ENCODE results near the gene KCNJ10. TPM values are rescaled to one million over a fixed set of nuclear protein-coding genes. Genes with fewer than 3 reads are reported as not detected.

The KCNJ10 gene
- total and polyA plus RNA-seq, 2 experiments from 2014 or later = not detected

- Histone ChIP-seq H4K20me1 (ENCODE audit: insufficient read depth, poor library complexity, severe bottlenecking) (no peaks in the 10 kb centered on the region), H3K9me2 (replicated peaks; ENCODE audit: insufficient read depth) (no peaks in the 10 kb centered on the region), H2AFZ (no peak overlapping the region), H3K9me3 (ENCODE audit: low read depth) (no peaks in the 10 kb centered on the region), H3K4me3 (no peak overlapping the region), H3K36me3 (replicated peaks; ENCODE audit: insufficient read depth, low read depth) (no peaks in the 10 kb centered on the region), H3K27ac (peak overlapping the region; percentile 45), H3K79me2 (no peaks in the 10 kb centered on the region), H3K27me3 (no peaks in the 10 kb centered on the region), H3K4me2 (no peak overlapping the region), H3K4me1 (ENCODE audit: insufficient read depth) (no peaks in the 10 kb centered on the region)
- DNase-seq (ENCODE audit: low spot score) = no peak
- no peak for TF ChIP-seq EZH2phosphoT487 (IDR thresholded peaks at IDR 0.05; ENCODE audit: low read depth, severe bottlenecking, unreplicated experiment)
- no peak for TF ChIP-seq CTCF (IDR thresholded peaks at IDR 0.05; ENCODE audit: poor library complexity)
- TF ChIP-seq EZH2 (IDR thresholded peaks at IDR 0.05; ENCODE audit: borderline replicate concordance) = no peak
- 94% methylated on average over 1 of the region's 1 CpG for WGBS (ENCODE audit: low lambda C conversion rate, missing lambda C conversion rate)
These were observed 66.0 kb downstream of the KCNJ10 start for GRCh38 chr1:160004001-160004400.

GRCh38 chr1:160001440-160001839 lies 68.5 kb downstream of the KCNJ10 start:
- H2AFZ ChIP-seq = no peak overlapping the region
- H3K27ac ChIP-seq = no peak overlapping the region
- H3K4me3 ChIP-seq = no peak overlapping the region
- H3K4me2 ChIP-seq = no peak overlapping the region
- no peak for DNase-seq (ENCODE audit: low spot score)
- no peaks in the 10 kb centered on the region for H3K79me2 ChIP-seq
- no peaks in the 10 kb centered on the region for H4K20me1 ChIP-seq (ENCODE audit: insufficient read depth, poor library complexity, severe bottlenecking)
- H3K36me3 ChIP-seq (replicated peaks; ENCODE audit: insufficient read depth, low read depth) = no peaks in the 10 kb centered on the region
- H3K9me3 ChIP-seq (ENCODE audit: low read depth) = no peaks in the 10 kb centered on the region
- no peaks in the 10 kb centered on the region for H3K4me1 ChIP-seq (ENCODE audit: insufficient read depth)
- TF ChIP-seq EZH2phosphoT487 (IDR thresholded peaks at IDR 0.05; ENCODE audit: low read depth, severe bottlenecking, unreplicated experiment) = no peak
- TF ChIP-seq CTCF (IDR thresholded peaks at IDR 0.05; ENCODE audit: poor library complexity) = no peak
- TF ChIP-seq EZH2 (IDR thresholded peaks at IDR 0.05; ENCODE audit: borderline replicate concordance) = no peak
- no peaks in the 10 kb centered on the region for H3K27me3 ChIP-seq
- WGBS (ENCODE audit: low lambda C conversion rate, missing lambda C conversion rate) = 79% methylated on average over 2 of the region's 2 CpGs
- H3K9me2 ChIP-seq (replicated peaks; ENCODE audit: insufficient read depth) = no peaks in the 10 kb centered on the region

GRCh38 chr1:159999204-159999603 lies 70.8 kb downstream of the KCNJ10 start:
- H3K27me3 ChIP-seq = no peaks in the 10 kb centered on the region
- DNase-seq (ENCODE audit: low spot score) = no peak
- no peak overlapping the region for H3K4me2 ChIP-seq
- no peak overlapping the region for H3K27ac ChIP-seq
- no peaks in the 10 kb centered on the region for H3K36me3 ChIP-seq (replicated peaks; ENCODE audit: insufficient read depth, low read depth)
- no peaks in the 10 kb centered on the region for H3K9me3 ChIP-seq (ENCODE audit: low read depth)
- no peak overlapping the region for H2AFZ ChIP-seq
- H3K79me2 ChIP-seq = no peaks in the 10 kb centered on the region
- no peaks in the 10 kb centered on the region for H4K20me1 ChIP-seq (ENCODE audit: insufficient read depth, poor library complexity, severe bottlenecking)
- TF ChIP-seq EZH2phosphoT487 (IDR thresholded peaks at IDR 0.05; ENCODE audit: low read depth, severe bottlenecking, unreplicated experiment) (no peak), EZH2 (IDR thresholded peaks at IDR 0.05; ENCODE audit: borderline replicate concordance) (no peak), CTCF (IDR thresholded peaks at IDR 0.05; ENCODE audit: poor library complexity) (no peak)
- no peaks in the 10 kb centered on the region for H3K4me1 ChIP-seq (ENCODE audit: insufficient read depth)
- no peaks in the 10 kb centered on the region for H3K9me2 ChIP-seq (replicated peaks; ENCODE audit: insufficient read depth)
- 82% methylated on average over 4 of the region's 4 CpGs for WGBS (ENCODE audit: low lambda C conversion rate, missing lambda C conversion rate)
- no peak overlapping the region for H3K4me3 ChIP-seq

GRCh38 chr1:159996653-159997052 lies 73.3 kb downstream of the KCNJ10 start:
- Histone ChIP-seq H3K27me3 (no peaks in the 10 kb centered on the region), H4K20me1 (ENCODE audit: insufficient read depth, poor library complexity, severe bottlenecking) (no peaks in the 10 kb centered on the region), H3K36me3 (replicated peaks; ENCODE audit: insufficient read depth, low read depth) (no peaks in the 10 kb centered on the region), H2AFZ (no peak overlapping the region), H3K4me2 (no peak overlapping the region), H3K9me2 (replicated peaks; ENCODE audit: insufficient read depth) (no peaks in the 10 kb centered on the region), H3K4me3 (no peak overlapping the region), H3K9me3 (ENCODE audit: low read depth) (no peaks in the 10 kb centered on the region), H3K4me1 (ENCODE audit: insufficient read depth) (no peaks in the 10 kb centered on the region), H3K79me2 (no peaks in the 10 kb centered on the region), H3K27ac (no peak overlapping the region)
- no peak for TF ChIP-seq EZH2 (IDR thresholded peaks at IDR 0.05; ENCODE audit: borderline replicate concordance)
- DNase-seq (ENCODE audit: low spot score) = no peak
